Suprapubic skin (tissue), 4 donors: ENCODE data around the gene CSAD. TPM values are rescaled to one million over a fixed set of nuclear protein-coding genes. Genes with fewer than 3 reads are reported as not detected.

Experiments used
- DNase-seq, 2 donors: peaks; one replicate each; pipeline ENCODE4 v3.0.0-alpha.2; 2019; ENCODE audit warnings: low spot score in 2 of 2
- H3K27ac ChIP-seq: fragments of 200-600 bp; sonication (generic); one replicate; pipeline ENCODE4 v1.5.1; 2019
- H3K27me3 ChIP-seq: fragments of 200-600 bp; sonication (generic); one replicate; pipeline ENCODE4 v1.5.1; 2019
- H3K36me3 ChIP-seq: fragments of 200-600 bp; sonication (generic); one replicate; pipeline ENCODE4 v1.5.1; 2019
- H3K4me1 ChIP-seq: fragments of 200-600 bp; sonication (generic); one replicate; pipeline ENCODE4 v1.5.1; 2019
- H3K4me3 ChIP-seq: fragments of 200-600 bp; sonication (generic); one replicate; pipeline ENCODE4 v1.5.1; 2019; ENCODE audit warnings: mild to moderate bottlenecking
- H3K9me3 ChIP-seq: fragments of 200-600 bp; sonication (generic); one replicate; pipeline ENCODE4 v1.5.1; 2019
- CTCF ChIP-seq, 2 donors: fragments of 200-600 bp in 1 of 2; fragments of 450-650 bp in 1 of 2; sonication (generic) in 1 of 2; IDR thresholded peaks; one replicate each; pipeline ENCODE4 v1.5.1; 2016 to 2019; ENCODE audit warnings: antibody characterized with exemption in 2 of 2, mild to moderate bottlenecking in 1 of 2, moderate library complexity in 1 of 2
- EP300 ChIP-seq: sonication (generic); formaldehyde crosslinking; IDR thresholded peaks from one replicate; pipeline ENCODE4 v1.6.1; 2017; ENCODE audit warnings: antibody characterized with exemption
- POLR2A ChIP-seq, 2 donors: fragments of 450-650 bp; IDR thresholded peaks; one replicate each; pipeline ENCODE4 v1.6.1; 2017; ENCODE audit warnings: antibody characterized with exemption in 2 of 2, mild to moderate bottlenecking in 2 of 2, moderate library complexity in 2 of 2
- POLR2AphosphoS5 ChIP-seq, 3 donors: sonication (generic); formaldehyde crosslinking; IDR thresholded peaks; one replicate each; pipeline ENCODE4 v1.6.1; 2017; ENCODE audit warnings: antibody characterized with exemption in 3 of 3
- WGBS: methylation state at CpG from one replicate; pipeline ENCODE4 v1.1.5; 2018; 5-methylcytosine and 5-hydroxymethylcytosine counted together
- total RNA-seq, 4 donors: library from RNA; depleted of rRNA; stranded (reverse); fragments of >200 nt; gene quantifications; one replicate each; pipeline ENCODE4 v1.1.0, GENCODE V29; 2016

Gene CSAD
- total RNA-seq: 100 to 1,000 TPM in 1 of 4 donors, 10 to 100 TPM in 3; 35.6 to 175 (median 56.7) TPM

- Histone ChIP-seq H3K4me3 (peak within 1 kb of the TSS; percentile 61), H3K9me3 (no peaks in the 10 kb centered on the region), H3K4me1 (peaks cover 49% of the 10 kb centered on the region), H3K27ac (peak within 1 kb of the TSS; percentile 88), H3K27me3 (no peaks in the 10 kb centered on the region), H3K36me3 (peaks cover 27% of the 10 kb centered on the region)
- TF ChIP-seq EP300 (no peak), POLR2AphosphoS5 (IDR thresholded peaks at IDR 0.05) (peak in 2 of 3 donors; percentile 53 to 59), POLR2A (IDR thresholded peaks at IDR 0.05) (peak; percentile 17 to 48), CTCF (IDR thresholded peaks at IDR 0.05) (no peak)
- DNase-seq: peak; percentile 98
- WGBS: 2% methylated on average over 13 of the region's 70 CpGs
These were observed at the start of gene CSAD, which contains the start of gene ZNF740 for GRCh38 chr12:53180220-53180930. CSAD (minus strand) TSS chr12:53180925; CDS start chr12:53173470, 7,455 bp downstream. ZNF740 (plus strand) TSS chr12:53180722; CDS start chr12:53181984, 1,262 bp downstream.

GRCh38 chr12:53230108-53230845 lies 49.6 kb upstream of the CSAD start:
- Histone ChIP-seq H3K27ac (peak overlapping the region; percentile 99), H3K9me3 (no peaks in the 10 kb centered on the region), H3K36me3 (peaks cover 15% of the 10 kb centered on the region), H3K4me1 (peaks cover 94% of the 10 kb centered on the region), H3K4me3 (peak overlapping the region; percentile 68), H3K27me3 (no peaks in the 10 kb centered on the region)
- 22% methylated on average over 7 of the region's 10 CpGs for WGBS
- TF ChIP-seq EP300 (no peak), POLR2AphosphoS5 (IDR thresholded peaks at IDR 0.05) (peak in 1 of 3 donors; percentile 76)
- DNase-seq: peak in 1 of 2 donors; percentile 85

GRCh38 chr12:53229454-53229853 lies 48.7 kb upstream of the CSAD start:
- WGBS: 73% methylated on average over 2 of the region's 2 CpGs
- no peak for DNase-seq
- Histone ChIP-seq H3K4me3 (peak overlapping the region; percentile 68), H3K9me3 (no peaks in the 10 kb centered on the region), H3K36me3 (peaks cover 15% of the 10 kb centered on the region), H3K4me1 (peaks cover 94% of the 10 kb centered on the region), H3K27ac (peak overlapping the region; percentile 99), H3K27me3 (no peaks in the 10 kb centered on the region)
- TF ChIP-seq POLR2AphosphoS5 (IDR thresholded peaks at IDR 0.05) (no peak), EP300 (no peak), CTCF (IDR thresholded peaks at IDR 0.05) (no peak), POLR2A (IDR thresholded peaks at IDR 0.05) (no peak)

GRCh38 chr12:53227836-53228235 lies 47.1 kb upstream of the CSAD start:
- H3K9me3 ChIP-seq: no peaks in the 10 kb centered on the region
- H3K27me3 ChIP-seq: no peaks in the 10 kb centered on the region
- no peak overlapping the region for H3K4me3 ChIP-seq
- peaks cover 94% of the 10 kb centered on the region for H3K4me1 ChIP-seq
- WGBS: 82% methylated on average over 1 of the region's 1 CpG
- no peak for DNase-seq
- peaks cover 15% of the 10 kb centered on the region for H3K36me3 ChIP-seq
- H3K27ac ChIP-seq: peak overlapping the region; percentile 99
- no peak for TF ChIP-seq EP300
- no peak for TF ChIP-seq CTCF (IDR thresholded peaks at IDR 0.05)
- no peak for TF ChIP-seq POLR2AphosphoS5 (IDR thresholded peaks at IDR 0.05)
- no peak for TF ChIP-seq POLR2A (IDR thresholded peaks at IDR 0.05)

- Histone ChIP-seq H3K27me3 (no peaks in the 10 kb centered on the region), H3K36me3 (peaks cover 15% of the 10 kb centered on the region), H3K4me1 (peaks cover 94% of the 10 kb centered on the region), H3K27ac (peak overlapping the region; percentile 99), H3K4me3 (no peak overlapping the region), H3K9me3 (no peaks in the 10 kb centered on the region)
- DNase-seq: no peak
- TF ChIP-seq POLR2A (IDR thresholded peaks at IDR 0.05) (no peak), EP300 (no peak), CTCF (IDR thresholded peaks at IDR 0.05) (no peak), POLR2AphosphoS5 (IDR thresholded peaks at IDR 0.05) (no peak)
- WGBS: 89% methylated on average over 11 of the region's 11 CpGs
These were observed 46.6 kb upstream of the CSAD start for GRCh38 chr12:53227341-53227740.
